OCI-LY1 (cell line): ENCODE data around the gene ST6GALNAC4.
A peak's percentile ranks its signal among the peaks of the same experiment; 100 is the strongest.

Experiments
- H2AFZ ChIP-seq: fragments of 200-600 bp; sonication (generic), shearing (Covaris generic); 2 replicates; pipeline ENCODE4 v1.6.0; 2014; ENCODE audit warnings: antibody characterized with exemption, mild to moderate bottlenecking, low read length
- H3F3A ChIP-seq: fragments of 200-600 bp; sonication (generic), shearing (Covaris generic); 2 replicates; pipeline ENCODE4 v1.6.0; 2014; ENCODE audit warnings: mild to moderate bottlenecking, antibody characterized with exemption, low read length, moderate library complexity; ENCODE audit not compliant: insufficient read depth
- H3K27ac ChIP-seq: fragments of 200-600 bp; sonication (generic); 2 replicates; pipeline ENCODE4 v1.5.1; 2014; ENCODE audit warnings: low read length, mixed run types, mild to moderate bottlenecking, low read depth; ENCODE audit not compliant: poor library complexity, severe bottlenecking
- H3K27me3 ChIP-seq: fragments of 200-600 bp; sonication (generic); 2 replicates; pipeline ENCODE4 v1.6.0; 2014; ENCODE audit warnings: antibody characterized with exemption, mild to moderate bottlenecking, low read length, moderate library complexity; ENCODE audit not compliant: insufficient read depth
- H3K36me3 ChIP-seq: fragments of 200-600 bp; sonication (generic); 2 replicates; pipeline ENCODE4 v1.6.1; 2014; ENCODE audit warnings: mild to moderate bottlenecking, antibody characterized with exemption, low read length, moderate library complexity, mixed read lengths; ENCODE audit not compliant: insufficient read depth
- H3K4me1 ChIP-seq: fragments of 200-600 bp; sonication (generic); 2 replicates; pipeline ENCODE4 v1.5.1; 2014; ENCODE audit warnings: mild to moderate bottlenecking, low read length, moderate library complexity; ENCODE audit not compliant: insufficient read depth, severe bottlenecking
- H3K4me2 ChIP-seq: fragments of 200-600 bp; sonication (generic), shearing (Covaris generic); 2 replicates; pipeline ENCODE4 v1.6.1; 2014; ENCODE audit warnings: low read length
- H3K4me3 ChIP-seq: fragments of 200-600 bp; sonication (generic); 2 replicates; pipeline ENCODE4 v1.5.1; 2014; ENCODE audit warnings: low read length, low read depth, mild to moderate bottlenecking, mixed read lengths; ENCODE audit not compliant: poor library complexity, severe bottlenecking
- H3K79me2 ChIP-seq: fragments of 200-600 bp; shearing (Covaris generic); 2 replicates; pipeline ENCODE4 v1.6.1; 2016; ENCODE audit warnings: mixed run types, low read length, mixed read lengths; ENCODE audit not compliant: insufficient read depth
- H3K9ac ChIP-seq: fragments of 200-600 bp; sonication (generic), shearing (Covaris generic); 2 replicates; pipeline ENCODE4 v1.6.1; 2014; ENCODE audit warnings: mild to moderate bottlenecking, low read length, mixed read lengths
- H3K9me2 ChIP-seq: fragments of 200-600 bp; sonication (generic), shearing (Covaris generic); 2 replicates; pipeline ENCODE4 v1.6.1; 2014; ENCODE audit warnings: low read depth, mild to moderate bottlenecking, low read length, mixed read lengths
- H3K9me3 ChIP-seq: fragments of 200-600 bp; shearing (Covaris generic); 2 replicates; pipeline ENCODE4 v1.6.1; 2014; ENCODE audit warnings: low read length, mixed read lengths
- H4K20me1 ChIP-seq: fragments of 200-600 bp; sonication (generic), shearing (Covaris generic); 2 replicates; pipeline ENCODE4 v1.6.0; 2016; ENCODE audit warnings: mild to moderate bottlenecking, low read length; ENCODE audit not compliant: insufficient read depth
- EZH2 ChIP-seq: fragments of 200-600 bp; sonication (generic), shearing (Covaris generic); IDR thresholded peaks from 2 replicates; pipeline ENCODE4 v1.8.0; 2017; ENCODE audit warnings: borderline replicate concordance, mixed run types, mild to moderate bottlenecking, antibody characterized with exemption, low read length, moderate library complexity, mixed read lengths
- TF ChIP-seq, protein P1 (sequence below): fragments of 200-600 bp; sonication (generic), shearing (Covaris generic); IDR thresholded peaks from 2 replicates; pipeline ENCODE4 v1.5.1; 2017; ENCODE audit warnings: mild to moderate bottlenecking, antibody characterized with exemption, low read length, moderate library complexity, mixed read lengths

Gene ST6GALNAC4, protein sequence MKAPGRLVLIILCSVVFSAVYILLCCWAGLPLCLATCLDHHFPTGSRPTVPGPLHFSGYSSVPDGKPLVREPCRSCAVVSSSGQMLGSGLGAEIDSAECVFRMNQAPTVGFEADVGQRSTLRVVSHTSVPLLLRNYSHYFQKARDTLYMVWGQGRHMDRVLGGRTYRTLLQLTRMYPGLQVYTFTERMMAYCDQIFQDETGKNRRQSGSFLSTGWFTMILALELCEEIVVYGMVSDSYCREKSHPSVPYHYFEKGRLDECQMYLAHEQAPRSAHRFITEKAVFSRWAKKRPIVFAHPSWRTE

DNA sequence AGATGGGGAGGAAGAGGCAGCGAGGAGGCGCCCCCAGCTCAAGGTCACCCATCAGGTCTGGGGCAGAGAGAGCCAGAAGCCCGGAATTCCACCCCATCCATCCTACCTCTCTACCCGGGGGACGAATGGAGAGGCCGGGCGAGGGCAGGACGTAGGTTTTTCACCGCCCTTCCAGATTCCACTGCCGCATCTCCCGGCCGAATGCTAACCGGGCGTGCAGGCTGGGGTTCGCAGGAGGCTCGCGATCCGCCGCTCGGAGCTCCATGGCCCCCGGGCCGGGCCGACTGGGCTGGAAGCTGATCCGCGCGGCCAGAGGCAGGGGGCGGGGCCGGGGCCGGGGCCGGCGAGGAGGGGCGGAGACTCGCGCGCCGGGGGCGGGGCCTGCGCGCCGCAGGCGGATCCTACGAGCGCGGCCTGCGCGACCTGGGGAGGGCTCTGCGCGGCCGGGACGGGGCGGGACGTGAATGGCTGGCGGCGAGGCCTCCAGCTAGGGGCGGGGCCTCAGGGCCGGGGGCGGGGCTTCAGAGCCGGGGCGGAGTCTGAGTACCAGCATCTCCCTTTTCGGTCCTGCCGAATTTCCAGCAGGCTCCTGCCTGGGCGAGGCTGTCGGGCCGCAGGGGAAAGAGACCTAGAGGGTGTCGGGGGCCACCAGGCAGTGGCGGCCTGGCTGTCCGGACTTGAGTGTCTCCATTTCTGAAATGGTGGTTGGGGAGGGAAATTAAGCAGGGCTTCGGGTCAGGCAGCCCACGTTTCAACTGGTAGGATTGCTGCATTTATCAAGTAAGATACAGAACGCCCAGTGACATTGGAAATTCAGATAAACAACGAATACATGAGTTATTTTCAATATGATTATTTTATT is at the start of gene ST6GALNAC4:
Gene ST6GALNAC4, minus strand, starts transcription at position 322 of the 862 bp plus-strand sequence. CDS start 622 bp downstream, outside the sequence.
- H3K4me3 ChIP-seq = peak within 1 kb of the TSS; percentile 95
- H3K9me2 ChIP-seq = no peaks in the 10 kb centered on the region
- no peaks in the 10 kb centered on the region for H3K79me2 ChIP-seq
- H3K9ac ChIP-seq = peak within 1 kb of the TSS; percentile 96
- peaks cover 24% of the 10 kb centered on the region for H3K36me3 ChIP-seq
- no peaks in the 10 kb centered on the region for H3F3A ChIP-seq
- H3K27ac ChIP-seq = peak within 1 kb of the TSS; percentile 93
- no peaks in the 10 kb centered on the region for H4K20me1 ChIP-seq
- no peak for TF ChIP-seq EZH2
- TF ChIP-seq, protein P1, sequence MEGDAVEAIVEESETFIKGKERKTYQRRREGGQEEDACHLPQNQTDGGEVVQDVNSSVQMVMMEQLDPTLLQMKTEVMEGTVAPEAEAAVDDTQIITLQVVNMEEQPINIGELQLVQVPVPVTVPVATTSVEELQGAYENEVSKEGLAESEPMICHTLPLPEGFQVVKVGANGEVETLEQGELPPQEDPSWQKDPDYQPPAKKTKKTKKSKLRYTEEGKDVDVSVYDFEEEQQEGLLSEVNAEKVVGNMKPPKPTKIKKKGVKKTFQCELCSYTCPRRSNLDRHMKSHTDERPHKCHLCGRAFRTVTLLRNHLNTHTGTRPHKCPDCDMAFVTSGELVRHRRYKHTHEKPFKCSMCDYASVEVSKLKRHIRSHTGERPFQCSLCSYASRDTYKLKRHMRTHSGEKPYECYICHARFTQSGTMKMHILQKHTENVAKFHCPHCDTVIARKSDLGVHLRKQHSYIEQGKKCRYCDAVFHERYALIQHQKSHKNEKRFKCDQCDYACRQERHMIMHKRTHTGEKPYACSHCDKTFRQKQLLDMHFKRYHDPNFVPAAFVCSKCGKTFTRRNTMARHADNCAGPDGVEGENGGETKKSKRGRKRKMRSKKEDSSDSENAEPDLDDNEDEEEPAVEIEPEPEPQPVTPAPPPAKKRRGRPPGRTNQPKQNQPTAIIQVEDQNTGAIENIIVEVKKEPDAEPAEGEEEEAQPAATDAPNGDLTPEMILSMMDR = no peak
- no peak within 1 kb of the TSS for H2AFZ ChIP-seq
- H3K27me3 ChIP-seq = no peaks in the 10 kb centered on the region
- peak within 1 kb of the TSS; percentile 95 for H3K4me2 ChIP-seq
- peaks cover 48% of the 10 kb centered on the region for H3K4me1 ChIP-seq
- H3K9me3 ChIP-seq = no peaks in the 10 kb centered on the region

DNA sequence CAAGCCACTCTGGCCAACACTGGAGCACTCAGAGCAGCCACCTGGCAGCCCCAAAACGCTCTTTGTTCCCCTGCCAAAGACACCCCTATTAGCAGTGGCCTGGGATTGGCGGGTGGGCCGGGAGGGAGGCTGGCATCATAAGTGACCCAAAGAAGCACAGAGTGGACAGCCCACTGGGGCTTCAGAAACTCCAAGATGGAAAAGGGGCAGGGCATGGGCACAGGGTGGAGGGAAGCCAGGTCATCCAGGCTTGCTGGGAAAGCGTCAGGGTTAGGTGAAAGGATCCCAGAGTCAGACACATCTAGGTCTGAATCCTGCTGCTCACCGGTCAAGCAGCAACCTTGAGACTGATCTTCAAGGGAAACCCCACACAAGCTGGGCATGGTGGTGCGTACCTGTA is 49.1 kb upstream of the ST6GALNAC4 start:
- Histone ChIP-seq H3K9me3 (no peaks in the 10 kb centered on the region), H3K27ac (peak overlapping the region; percentile 70), H3K9me2 (no peaks in the 10 kb centered on the region), H3K4me2 (peak overlapping the region; percentile 38; the same call in 1 of the 2 replicates), H3K79me2 (peaks cover 79% of the 10 kb centered on the region), H3F3A (no peaks in the 10 kb centered on the region), H3K36me3 (peaks cover 27% of the 10 kb centered on the region), H4K20me1 (no peaks in the 10 kb centered on the region), H3K9ac (no peak overlapping the region; the same call in 1 of the 2 replicates), H3K4me3 (peak overlapping the region; percentile 1), H3K27me3 (no peaks in the 10 kb centered on the region), H3K4me1 (peaks cover 78% of the 10 kb centered on the region), H2AFZ (no peak overlapping the region)
- TF ChIP-seq, protein P1 = no peak
- no peak for TF ChIP-seq EZH2

DNA sequence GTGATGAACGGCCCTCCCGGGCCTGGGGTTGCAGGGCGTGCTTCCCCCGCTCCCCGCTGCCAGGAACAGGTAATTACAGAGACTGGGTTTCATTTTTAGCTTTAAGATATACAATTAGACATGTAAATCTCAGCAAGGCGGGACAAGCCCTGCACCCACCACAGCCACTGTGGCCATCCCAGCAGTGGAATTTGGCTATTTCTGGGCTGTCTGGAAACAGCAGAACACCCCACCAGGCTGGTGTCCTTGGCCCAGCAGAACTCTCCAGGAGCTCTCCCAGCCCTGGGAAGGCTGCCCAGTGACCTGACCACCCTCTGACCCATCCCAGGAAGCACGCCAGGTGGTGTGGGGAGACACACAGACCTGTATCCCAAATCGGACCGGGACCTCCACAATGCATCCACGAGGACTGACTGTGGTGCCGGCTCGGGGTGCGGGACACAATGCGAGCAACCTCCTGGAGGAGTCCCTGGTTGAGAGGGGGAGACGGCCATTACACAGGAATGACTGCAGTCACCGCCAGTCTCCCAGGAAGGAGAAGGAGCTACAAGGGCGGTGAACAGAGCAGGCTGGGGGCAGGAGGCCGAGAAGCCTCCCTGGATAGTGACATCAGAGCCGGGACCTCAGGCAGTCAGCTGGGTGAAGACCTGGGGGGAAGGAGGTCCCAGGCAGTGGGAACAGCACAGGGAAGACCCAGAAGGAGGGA is 46.7 kb upstream of the ST6GALNAC4 start:
- no peak overlapping the region for H2AFZ ChIP-seq
- no peak overlapping the region for H3K4me3 ChIP-seq
- no peaks in the 10 kb centered on the region for H4K20me1 ChIP-seq
- no peaks in the 10 kb centered on the region for H3K9me2 ChIP-seq
- peak overlapping the region; percentile 24 for H3K27ac ChIP-seq
- H3K4me1 ChIP-seq = peaks cover 54% of the 10 kb centered on the region
- H3K36me3 ChIP-seq = peaks cover 25% of the 10 kb centered on the region
- H3K79me2 ChIP-seq = peaks cover 73% of the 10 kb centered on the region
- H3K9ac ChIP-seq = peak overlapping the region; percentile 5; the same call in 1 of the 2 replicates
- H3K4me2 ChIP-seq = peak overlapping the region; percentile 15; the same call in 1 of the 2 replicates
- TF ChIP-seq, protein P1 = no peak
- no peak for TF ChIP-seq EZH2
- no peaks in the 10 kb centered on the region for H3K9me3 ChIP-seq
- H3F3A ChIP-seq = no peaks in the 10 kb centered on the region
- no peaks in the 10 kb centered on the region for H3K27me3 ChIP-seq
